K562 (cell line): ENCODE results near the gene PMFBP1. TPM values are rescaled to one million over a fixed set of nuclear protein-coding genes. Genes with fewer than 3 reads are reported as not detected.

Experiments used
- CEBPB ChIP-seq: fragments of 450-650 bp; IDR thresholded peaks from 2 replicates; pipeline ENCODE4 v1.6.1; 2016; ENCODE audit warnings: missing genetic modification characterization, missing compliant biosample characterization
- NR4A1 ChIP-seq, 2 experiments: fragments of 250-450 bp in 1 of 2; fragments of 450-650 bp in 1 of 2; sonication (Bioruptor Pico) in 1 of 2; IDR thresholded peaks; 2 replicates each; pipeline versions ENCODE4 v1.4.0 to v1.6.1; 2016 to 2020; ENCODE audit warnings: mild to moderate bottlenecking in 2 of 2, missing compliant biosample characterization in 1 of 2, missing genetic modification characterization in 1 of 2, moderate library complexity in 1 of 2
- SMARCE1 ChIP-seq: fragments of 450-650 bp; IDR thresholded peaks from 2 replicates; pipeline ENCODE4 v1.7.1; 2016; ENCODE audit warnings: mild to moderate bottlenecking
- ZBTB8A ChIP-seq: fragments of 450-650 bp; IDR thresholded peaks from 2 replicates; pipeline ENCODE4 v1.6.1; 2018; ENCODE audit warnings: mild to moderate bottlenecking, moderate library complexity; ENCODE audit not compliant: partially characterized antibody
- ZSCAN32 ChIP-seq: fragments of 450-650 bp; formaldehyde crosslinking; IDR thresholded peaks from 2 replicates; pipeline ENCODE4 v1.4.0; 2020; ENCODE audit warnings: mild to moderate bottlenecking, moderate library complexity
- polyA plus RNA-seq, 8 experiments: library from polyadenylated mRNA; depleted of rRNA in 4 of 8; stranded (reverse) in 5 of 8; unstranded in 3 of 8; fragments of >200 nt; fragmentation: Nextera tagmentation in 2 of 8; fragmentation: Illumina TruSeq in 1 of 8; extraction: Ambion mirVana in 2 of 8; extraction: Trizol in 1 of 8; gene quantifications; 2 replicates each; pipeline versions ENCODE4 v1.2.1 to v1.2.3, GENCODE V29; 2011 to 2014; ENCODE audit warnings: inconsistent platforms in 1 of 8, missing spikeins in 1 of 8
- total RNA-seq, 7 experiments: library from RNA; depleted of rRNA in 6 of 7; stranded (reverse); fragments of >200 nt in 6 of 7; fragmentation: Illumina TruSeq in 2 of 7; extraction: Trizol in 2 of 7; gene quantifications; 2 replicates each; pipeline versions ENCODE4 v1.2.1 to v1.2.3, GENCODE V29; 2011 to 2021; ENCODE audit warnings: low replicate concordance in 1 of 7
- TF ChIP-seq, protein P1 (sequence below): fragments of 450-650 bp; IDR thresholded peaks from 2 replicates; pipeline ENCODE4 v1.6.1; 2017; ENCODE audit warnings: antibody characterized with exemption
- TF ChIP-seq, protein P2 (sequence below): fragments of 250-450 bp; sonication (Bioruptor Pico); IDR thresholded peaks from 2 replicates; pipeline ENCODE4 v1.8.0; 2021; ENCODE audit warnings: moderate library complexity, mild to moderate bottlenecking, inconsistent platforms

The PMFBP1 gene
- total and polyA plus RNA-seq, 9 of the 15 experiments (the other 6 are each of a cell fraction or from before 2014, with no cell fraction given), result 0.13 to 0.91 (median 0.47) TPM

DNA sequence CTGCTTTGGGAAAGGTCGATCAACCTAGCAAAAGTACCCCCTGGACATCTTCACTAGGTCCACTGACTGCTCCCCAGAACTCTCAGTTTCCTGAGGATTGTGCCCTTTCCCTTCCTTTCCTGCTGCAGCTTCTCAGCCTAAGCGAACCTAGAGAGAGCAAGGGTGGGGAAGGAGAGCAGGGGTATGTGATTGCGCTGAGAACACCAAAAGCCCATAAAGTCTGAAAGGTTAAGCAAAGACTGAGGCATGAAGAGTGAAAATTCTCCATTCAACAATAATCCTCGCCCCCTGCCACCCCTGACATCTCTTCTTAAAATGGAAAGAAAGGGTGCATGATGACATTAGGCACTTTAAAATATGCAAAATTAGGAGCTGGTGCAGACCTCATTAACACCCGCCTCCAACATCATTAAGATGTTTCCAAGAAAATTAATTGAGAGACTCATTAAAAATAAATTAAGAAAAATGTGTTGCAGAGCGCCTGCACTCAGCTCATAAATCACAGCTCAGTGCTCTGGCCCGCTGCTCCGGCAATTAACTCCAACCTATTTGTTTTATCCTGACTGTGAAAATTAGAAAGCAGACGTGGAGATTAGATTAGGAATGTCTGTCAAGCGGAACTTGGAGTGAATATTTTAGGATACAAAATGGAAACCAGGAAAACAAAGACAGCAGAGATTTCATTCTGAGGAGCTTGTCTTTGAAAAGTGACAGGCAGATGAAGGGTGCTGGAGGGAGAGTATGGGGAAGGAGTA lies 49.1 kb upstream of the PMFBP1 start (continued):
- TF ChIP-seq, protein P1, sequence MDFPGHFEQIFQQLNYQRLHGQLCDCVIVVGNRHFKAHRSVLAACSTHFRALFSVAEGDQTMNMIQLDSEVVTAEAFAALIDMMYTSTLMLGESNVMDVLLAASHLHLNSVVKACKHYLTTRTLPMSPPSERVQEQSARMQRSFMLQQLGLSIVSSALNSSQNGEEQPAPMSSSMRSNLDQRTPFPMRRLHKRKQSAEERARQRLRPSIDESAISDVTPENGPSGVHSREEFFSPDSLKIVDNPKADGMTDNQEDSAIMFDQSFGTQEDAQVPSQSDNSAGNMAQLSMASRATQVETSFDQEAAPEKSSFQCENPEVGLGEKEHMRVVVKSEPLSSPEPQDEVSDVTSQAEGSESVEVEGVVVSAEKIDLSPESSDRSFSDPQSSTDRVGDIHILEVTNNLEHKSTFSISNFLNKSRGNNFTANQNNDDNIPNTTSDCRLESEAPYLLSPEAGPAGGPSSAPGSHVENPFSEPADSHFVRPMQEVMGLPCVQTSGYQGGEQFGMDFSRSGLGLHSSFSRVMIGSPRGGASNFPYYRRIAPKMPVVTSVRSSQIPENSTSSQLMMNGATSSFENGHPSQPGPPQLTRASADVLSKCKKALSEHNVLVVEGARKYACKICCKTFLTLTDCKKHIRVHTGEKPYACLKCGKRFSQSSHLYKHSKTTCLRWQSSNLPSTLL, result no peak
- no peak for TF ChIP-seq SMARCE1
- TF ChIP-seq ZSCAN32 (CRISPR knock-in tag), result no peak
- no peak for TF ChIP-seq NR4A1 (CRISPR knock-in tag; IDR thresholded peaks at IDR 0.05)
- TF ChIP-seq NR4A1 (tag; IDR thresholded peaks at IDR 0.05), result no peak
- no peak for TF ChIP-seq ZBTB8A
- TF ChIP-seq CEBPB (tag), result no peak
- TF ChIP-seq, protein P2, sequence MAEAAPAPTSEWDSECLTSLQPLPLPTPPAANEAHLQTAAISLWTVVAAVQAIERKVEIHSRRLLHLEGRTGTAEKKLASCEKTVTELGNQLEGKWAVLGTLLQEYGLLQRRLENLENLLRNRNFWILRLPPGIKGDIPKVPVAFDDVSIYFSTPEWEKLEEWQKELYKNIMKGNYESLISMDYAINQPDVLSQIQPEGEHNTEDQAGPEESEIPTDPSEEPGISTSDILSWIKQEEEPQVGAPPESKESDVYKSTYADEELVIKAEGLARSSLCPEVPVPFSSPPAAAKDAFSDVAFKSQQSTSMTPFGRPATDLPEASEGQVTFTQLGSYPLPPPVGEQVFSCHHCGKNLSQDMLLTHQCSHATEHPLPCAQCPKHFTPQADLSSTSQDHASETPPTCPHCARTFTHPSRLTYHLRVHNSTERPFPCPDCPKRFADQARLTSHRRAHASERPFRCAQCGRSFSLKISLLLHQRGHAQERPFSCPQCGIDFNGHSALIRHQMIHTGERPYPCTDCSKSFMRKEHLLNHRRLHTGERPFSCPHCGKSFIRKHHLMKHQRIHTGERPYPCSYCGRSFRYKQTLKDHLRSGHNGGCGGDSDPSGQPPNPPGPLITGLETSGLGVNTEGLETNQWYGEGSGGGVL (CRISPR knock-in tag), result no peak
